Peyer's patch (tissue), 4 donors: ENCODE data around the gene C8B.

ENCODE experiments used
- CTCF ChIP-seq, 6 experiments: fragments of 450-650 bp in 4 of 6; fragments of 200-600 bp in 2 of 6; sonication (generic) in 1 of 6; IDR thresholded peaks; one replicate each; pipeline ENCODE4 v1.5.1; 2017 to 2019; ENCODE audit warnings: antibody characterized with exemption in 6 of 6, mild to moderate bottlenecking in 3 of 6, moderate library complexity in 1 of 6
- POLR2A ChIP-seq, 2 donors: fragments of 450-650 bp; IDR thresholded peaks; one replicate each; pipeline ENCODE4 v1.5.1; 2017; ENCODE audit warnings: antibody characterized with exemption in 2 of 2, mild to moderate bottlenecking in 2 of 2, moderate library complexity in 2 of 2

DNA sequence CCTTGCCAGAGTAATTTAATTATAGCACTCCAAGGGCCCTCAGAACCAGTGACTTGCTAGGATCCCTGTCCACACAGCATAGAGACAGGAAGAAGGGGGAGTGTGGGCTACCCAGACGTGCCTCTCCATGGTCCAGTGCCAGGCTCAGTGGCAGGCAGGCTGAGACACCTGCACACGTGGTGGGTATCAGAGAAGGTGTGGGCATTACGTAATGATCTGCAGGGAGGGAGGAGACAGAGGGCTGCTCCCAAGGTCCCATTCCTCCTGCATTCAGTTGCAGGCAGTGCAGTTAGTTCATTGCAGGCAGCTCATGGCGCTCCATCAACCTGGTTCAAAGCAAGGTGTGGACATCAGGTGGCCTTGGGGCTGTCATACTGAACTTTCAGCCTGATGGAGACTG lies 49.9 kb downstream of the C8B start:
- TF ChIP-seq CTCF (IDR thresholded peaks at IDR 0.05) (no peak), POLR2A (IDR thresholded peaks at IDR 0.05) (no peak)
